OCI-LY7 (cell line): Measurements from ENCODE around the gene ZDBF2. TPM values are rescaled to one million over a fixed set of nuclear protein-coding genes. Genes with fewer than 3 reads are reported as not detected.

Experiments
- BruUV-seq: library from RNA; stranded (reverse); fragments of 400-500 nt; replicated peaks from 2 replicates; lab custom pipeline; 2021; lab: Mats Ljungman, UMichigan
- CTCF ChIA-PET: fragments of 300-600 bp; sonication (Branson Sonifier 250); formaldehyde crosslinking; loops from one replicate; lab custom pipeline; 2022; ENCODE audit warnings: antibody characterized with exemption; ENCODE audit not compliant: unreplicated experiment; lab: Charles Lee
- POLR2A ChIA-PET: fragments of 300-600 bp; sonication (Branson Sonifier 250); formaldehyde crosslinking; loops from one replicate; lab custom pipeline; 2022; ENCODE audit warnings: antibody characterized with exemption; lab: Charles Lee
- DNase-seq: peaks from one replicate; pipeline ENCODE4 v3.0.0-alpha.2; 2015; ENCODE audit warnings: low spot score
- H2AFZ ChIP-seq: fragments of 200-600 bp; sonication (generic), shearing (Covaris generic); 2 replicates; pipeline ENCODE4 v1.6.1; 2014; ENCODE audit warnings: mild to moderate bottlenecking, antibody characterized with exemption, low read length, moderate library complexity
- H3K27ac ChIP-seq: fragments of 200-600 bp; sonication (generic); 2 replicates; pipeline ENCODE4 v1.5.1; 2014; ENCODE audit warnings: mixed run types, low read depth, mild to moderate bottlenecking, moderate library complexity, low read length, inconsistent platforms; ENCODE audit not compliant: poor library complexity, severe bottlenecking
- H3K36me3 ChIP-seq: fragments of 200-600 bp; sonication (generic); 2 replicates; pipeline ENCODE4 v1.6.1; 2014; ENCODE audit warnings: mild to moderate bottlenecking, antibody characterized with exemption, low read length, moderate library complexity, mixed read lengths; ENCODE audit not compliant: insufficient read depth
- H3K4me1 ChIP-seq: fragments of 200-600 bp; sonication (generic); 2 replicates; pipeline ENCODE4 v1.5.1; 2014; ENCODE audit warnings: mild to moderate bottlenecking, low read length; ENCODE audit not compliant: insufficient read depth, poor library complexity, severe bottlenecking
- H3K4me2 ChIP-seq: fragments of 200-600 bp; sonication (generic); 2 replicates; pipeline ENCODE4 v1.6.1; 2014; ENCODE audit warnings: mild to moderate bottlenecking, low read length
- H3K4me3 ChIP-seq: fragments of 200-600 bp; sonication (generic); 2 replicates; pipeline ENCODE4 v1.5.1; 2014; ENCODE audit warnings: mild to moderate bottlenecking, low read depth, low read length; ENCODE audit not compliant: poor library complexity, severe bottlenecking
- H3K79me2 ChIP-seq: fragments of 200-600 bp; sonication (generic); 2 replicates; pipeline ENCODE4 v1.6.1; 2016; ENCODE audit warnings: low read depth, mild to moderate bottlenecking, low read length, moderate library complexity, mixed read lengths; ENCODE audit not compliant: insufficient read depth
- H3K9me2 ChIP-seq: fragments of 200-600 bp; sonication (generic); 2 replicates; pipeline ENCODE4 v1.6.1; 2016; ENCODE audit warnings: mild to moderate bottlenecking, low read length, mixed read lengths; ENCODE audit not compliant: insufficient read depth
- H3K9me3 ChIP-seq: fragments of 200-600 bp; sonication (generic); 2 replicates; pipeline ENCODE4 v1.6.1; 2014; ENCODE audit warnings: mild to moderate bottlenecking, mixed run types, low read length, mixed read lengths
- H4K20me1 ChIP-seq: fragments of 200-600 bp; sonication (generic); 2 replicates; pipeline ENCODE4 v1.6.1; 2014; ENCODE audit warnings: mild to moderate bottlenecking, antibody characterized with exemption, low read length, moderate library complexity, mixed read lengths; ENCODE audit not compliant: insufficient read depth
- EZH2phosphoT487 ChIP-seq: fragments of 200-600 bp; sonication (generic); IDR thresholded peaks from 2 replicates; pipeline ENCODE4 v1.6.1; 2018; ENCODE audit warnings: low read depth, borderline replicate concordance, mild to moderate bottlenecking, mixed run types, antibody characterized with exemption, low read length, moderate library complexity, mixed read lengths
- intact Hi-C: fragments of 100-400 bp; cut with micrococcal nuclease; formaldehyde crosslinking; loops from one replicate; pipeline ENCODE4 v1.10.0; 2022; ENCODE audit not compliant: unreplicated experiment
- total RNA-seq, 2 experiments: library from RNA; depleted of rRNA in 1 of 2; stranded (reverse); fragments of >200 nt in 1 of 2; shearing (Covaris generic) in 1 of 2; gene quantifications; 2 replicates each; pipeline ENCODE4 v1.2.3, GENCODE V29; 2014 to 2022
- TF ChIP-seq, protein P1 (sequence below): fragments of 200-600 bp; sonication (generic); conservative IDR thresholded peaks from 2 replicates; pipeline ENCODE4 v1.5.1; 2014; ENCODE audit warnings: mild to moderate bottlenecking, antibody characterized with exemption, low read length, moderate library complexity, mixed read lengths

Gene ZDBF2
- total RNA-seq, 2 experiments from 2014 or later, result 13.9 to 44.3 TPM

DNA sequence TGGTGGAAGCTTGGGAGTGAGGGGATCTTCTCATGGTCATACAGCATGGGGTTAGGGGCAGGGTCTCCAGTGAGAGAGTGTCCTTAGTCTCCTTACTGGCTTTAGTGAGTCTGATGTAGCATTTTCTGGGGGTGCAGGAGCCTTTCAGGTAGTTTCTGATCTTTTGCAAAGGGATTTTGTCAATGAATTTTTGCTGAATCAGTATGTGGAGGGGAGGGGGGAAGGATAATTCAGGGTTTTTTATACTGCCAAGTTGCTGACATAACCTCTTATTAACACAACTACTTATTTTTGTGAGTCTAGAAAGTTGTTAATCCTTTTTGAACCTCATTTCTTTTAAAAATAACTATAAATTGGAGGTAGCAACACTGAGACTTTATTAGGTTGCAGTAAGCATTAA is 35.3 kb upstream of the ZDBF2 start:
- H3K4me3 ChIP-seq, result no peak overlapping the region
- peaks cover 5% of the 10 kb centered on the region for H3K4me1 ChIP-seq
- no peak for DNase-seq
- no TSS peak for BruUV-seq
- no peaks in the 10 kb centered on the region for H3K36me3 ChIP-seq
- no peaks in the 10 kb centered on the region for H4K20me1 ChIP-seq
- H3K4me2 ChIP-seq, result no peak overlapping the region
- no peak overlapping the region for H3K27ac ChIP-seq
- H3K79me2 ChIP-seq, result no peaks in the 10 kb centered on the region
- no peaks in the 10 kb centered on the region for H3K9me2 ChIP-seq
- intact Hi-C loops, result no loop called here
- ChIA-PET POLR2A (interaction anchor here (0.6 kb wide), 2 partner anchors 15 to 1909 kb away, joined by 3 to 4 read pairs; no protein-coding TSS in a partner anchor), CTCF (no interaction called here)
- no peak overlapping the region for H2AFZ ChIP-seq
- no peaks in the 10 kb centered on the region for H3K9me3 ChIP-seq
- TF ChIP-seq, protein P1, sequence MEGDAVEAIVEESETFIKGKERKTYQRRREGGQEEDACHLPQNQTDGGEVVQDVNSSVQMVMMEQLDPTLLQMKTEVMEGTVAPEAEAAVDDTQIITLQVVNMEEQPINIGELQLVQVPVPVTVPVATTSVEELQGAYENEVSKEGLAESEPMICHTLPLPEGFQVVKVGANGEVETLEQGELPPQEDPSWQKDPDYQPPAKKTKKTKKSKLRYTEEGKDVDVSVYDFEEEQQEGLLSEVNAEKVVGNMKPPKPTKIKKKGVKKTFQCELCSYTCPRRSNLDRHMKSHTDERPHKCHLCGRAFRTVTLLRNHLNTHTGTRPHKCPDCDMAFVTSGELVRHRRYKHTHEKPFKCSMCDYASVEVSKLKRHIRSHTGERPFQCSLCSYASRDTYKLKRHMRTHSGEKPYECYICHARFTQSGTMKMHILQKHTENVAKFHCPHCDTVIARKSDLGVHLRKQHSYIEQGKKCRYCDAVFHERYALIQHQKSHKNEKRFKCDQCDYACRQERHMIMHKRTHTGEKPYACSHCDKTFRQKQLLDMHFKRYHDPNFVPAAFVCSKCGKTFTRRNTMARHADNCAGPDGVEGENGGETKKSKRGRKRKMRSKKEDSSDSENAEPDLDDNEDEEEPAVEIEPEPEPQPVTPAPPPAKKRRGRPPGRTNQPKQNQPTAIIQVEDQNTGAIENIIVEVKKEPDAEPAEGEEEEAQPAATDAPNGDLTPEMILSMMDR, result no peak
- TF ChIP-seq EZH2phosphoT487, result no peak

DNA sequence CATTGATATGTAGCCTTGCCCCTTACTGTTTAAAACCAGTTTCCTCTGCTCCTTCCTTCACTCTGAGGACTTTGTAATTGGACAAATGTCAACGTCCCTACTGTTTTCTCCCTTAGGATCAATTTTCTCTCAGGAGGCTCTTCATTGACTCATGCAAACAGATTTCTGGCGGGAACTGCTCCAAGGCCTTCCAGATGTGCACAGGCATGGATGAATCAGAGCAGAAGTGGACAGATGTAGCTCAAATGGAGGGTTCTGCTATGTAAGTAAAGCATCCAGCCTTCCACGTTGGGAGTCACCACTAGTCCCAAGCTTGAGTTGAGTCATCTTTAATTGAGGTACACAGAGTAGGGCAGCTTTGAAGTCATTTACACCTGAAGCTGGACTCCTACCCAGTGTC is 34.1 kb upstream of the ZDBF2 start:
- POLR2A ChIA-PET, result interaction anchor here (0.7 kb wide), 1 partner anchor 1947 kb away, joined by 5 read pairs; no protein-coding TSS in a partner anchor
- Histone ChIP-seq H3K9me2 (no peaks in the 10 kb centered on the region), H3K36me3 (no peaks in the 10 kb centered on the region), H3K9me3 (no peaks in the 10 kb centered on the region), H3K4me1 (peaks cover 17% of the 10 kb centered on the region), H3K4me2 (no peak overlapping the region), H3K79me2 (no peaks in the 10 kb centered on the region), H3K4me3 (no peak overlapping the region), H3K27ac (no peak overlapping the region), H4K20me1 (no peaks in the 10 kb centered on the region), H2AFZ (no peak overlapping the region)
- no peak for DNase-seq
- CTCF ChIA-PET, result no interaction called here
- no TSS peak for BruUV-seq
- intact Hi-C loops, result no loop called here
- no peak for TF ChIP-seq EZH2phosphoT487
- TF ChIP-seq, protein P1, result no peak

GRCh38 chr2:206241736-206242135 is 32.7 kb upstream of the ZDBF2 start:
- DNase-seq, result no peak
- Histone ChIP-seq H2AFZ (no peak overlapping the region), H3K4me3 (no peak overlapping the region), H3K4me1 (peaks cover 30% of the 10 kb centered on the region), H3K9me3 (no peaks in the 10 kb centered on the region), H3K79me2 (no peaks in the 10 kb centered on the region), H3K9me2 (no peaks in the 10 kb centered on the region), H3K27ac (no peak overlapping the region), H3K36me3 (no peaks in the 10 kb centered on the region), H3K4me2 (no peak overlapping the region), H4K20me1 (no peaks in the 10 kb centered on the region)
- intact Hi-C loops, result no loop called here
- POLR2A ChIA-PET, result interaction anchor here (0.6 to 1.2 kb wide), 5 partner anchors 15 to 53 kb away, joined by 3 to 7 read pairs (median 4); no protein-coding TSS in a partner anchor
- CTCF ChIA-PET, result interaction anchor here (0.5 to 0.6 kb wide), 2 partner anchors 203 to 211 kb away, joined by 3 read pairs; no protein-coding TSS in a partner anchor
- TF ChIP-seq, protein P1, result no peak
- no peak for TF ChIP-seq EZH2phosphoT487
- no TSS peak for BruUV-seq
